Measurements from ENCODE around the gene PDHA2.
"Not testable (repeated sequence)": the region's sequence is repeated elsewhere in the genome, so short reads cannot be mapped to it uniquely, and the experiment has no call there.

Gene PDHA2

GRCh38 chr4:95839891-95840290 lies at the start of gene PDHA2:
PDHA2 (plus strand) TSS chr4:95840093; CDS start chr4:95840151, 58 bp downstream.
- TF ChIP-seq ZNF274 (IDR thresholded peaks at IDR 0.05; ENCODE audit: low read depth, low read length): no peak
- H3K4me3 ChIP-seq (ENCODE audit: low read length): no peak within 1 kb of the TSS

GRCh38 chr4:95798003-95798402 lies 41.9 kb upstream of the PDHA2 start:
- H3K4me3 ChIP-seq (ENCODE audit: low read length): no peak overlapping the region
- TF ChIP-seq ZNF274 (IDR thresholded peaks at IDR 0.05; ENCODE audit: low read depth, low read length): no peak

DNA sequence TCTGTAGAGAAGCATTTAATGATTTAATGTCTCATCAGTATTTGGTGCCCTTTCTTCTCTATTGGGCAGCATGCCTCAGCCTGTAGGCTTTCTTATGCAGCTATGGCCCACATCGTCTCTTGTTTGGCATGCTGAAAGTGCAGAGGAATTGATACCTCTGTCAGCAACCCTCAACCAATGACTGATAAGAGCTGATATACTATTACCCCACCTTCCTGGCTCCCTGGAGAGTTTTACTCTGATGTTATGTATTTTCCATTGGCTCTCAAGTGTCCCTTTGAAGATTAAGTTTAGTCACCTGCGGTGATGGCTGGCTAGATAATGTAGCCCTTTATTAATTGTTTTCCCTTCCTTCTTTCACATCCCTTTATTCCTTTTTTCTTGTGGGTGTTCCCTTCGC lies 41.2 kb upstream of the PDHA2 start:
- TF ChIP-seq ZNF274 (IDR thresholded peaks at IDR 0.05; ENCODE audit: low read depth, low read length): no peak
- H3K4me3 ChIP-seq (ENCODE audit: low read length): no peak overlapping the region

GRCh38 chr4:95821867-95822266 lies 18.0 kb upstream of the PDHA2 start:
- TF ChIP-seq ZNF274 (IDR thresholded peaks at IDR 0.05; ENCODE audit: low read depth, low read length): no peak
- no peak overlapping the region for H3K4me3 ChIP-seq (ENCODE audit: low read length)

DNA sequence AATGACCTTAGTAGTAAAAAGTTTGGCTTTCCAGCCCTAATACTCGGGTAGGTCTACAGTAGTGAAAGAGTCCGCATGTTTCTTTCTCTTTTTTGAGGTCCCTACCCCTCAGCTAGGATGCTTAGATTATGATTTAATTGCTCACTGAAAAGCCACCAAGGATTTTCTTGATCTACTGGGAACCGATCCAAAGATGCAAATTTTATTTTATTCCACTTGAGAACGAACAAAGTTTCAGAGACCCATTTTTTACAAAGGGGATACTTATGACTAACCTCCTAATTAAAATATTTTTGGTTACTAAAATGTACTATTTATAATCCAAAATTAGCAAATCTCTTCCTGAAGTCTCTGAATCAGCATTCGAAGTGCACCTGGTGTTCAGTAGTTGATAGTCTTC lies 14.3 kb upstream of the PDHA2 start:
- TF ChIP-seq ZNF274 (IDR thresholded peaks at IDR 0.05; ENCODE audit: low read depth, low read length): no peak
- no peak overlapping the region for H3K4me3 ChIP-seq (ENCODE audit: low read length)

- TF ChIP-seq ZNF274 (IDR thresholded peaks at IDR 0.05; ENCODE audit: low read depth, low read length): no peak
- H3K4me3 ChIP-seq (ENCODE audit: low read length): no peak overlapping the region
Measured at GRCh38 chr4:95830651-95831050, 9.2 kb upstream of the PDHA2 start.

GRCh38 chr4:95831166-95831565 lies 8.7 kb upstream of the PDHA2 start:
- no peak overlapping the region for H3K4me3 ChIP-seq (ENCODE audit: low read length)
- TF ChIP-seq ZNF274 (IDR thresholded peaks at IDR 0.05; ENCODE audit: low read depth, low read length): no peak

DNA sequence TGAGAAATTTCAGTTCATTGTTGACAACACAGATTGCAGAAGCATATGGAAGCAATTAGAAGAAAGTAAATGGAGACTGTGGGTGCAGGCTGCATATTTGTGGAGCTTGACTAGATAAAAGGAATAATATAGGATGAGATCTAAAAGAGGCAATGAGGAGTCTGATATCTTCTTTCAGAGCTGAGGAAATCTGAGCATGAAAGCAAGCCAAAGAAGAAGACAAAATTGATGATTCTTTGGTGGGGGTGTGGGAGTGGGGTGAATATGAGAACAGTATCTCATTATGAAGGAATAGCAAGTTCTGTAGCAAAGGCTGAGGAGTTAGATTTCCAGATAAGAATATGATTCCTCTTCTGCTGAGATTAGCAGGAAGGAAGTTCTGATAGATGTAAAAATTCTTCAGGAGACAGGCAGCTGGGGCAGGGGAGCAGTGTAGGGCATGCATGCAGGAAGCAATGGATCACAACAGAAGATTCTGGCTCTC lies 6.1 kb upstream of the PDHA2 start:
- TF ChIP-seq ZNF274 (IDR thresholded peaks at IDR 0.05; ENCODE audit: low read depth, low read length): no peak
- no peak overlapping the region for H3K4me3 ChIP-seq (ENCODE audit: low read length)

DNA sequence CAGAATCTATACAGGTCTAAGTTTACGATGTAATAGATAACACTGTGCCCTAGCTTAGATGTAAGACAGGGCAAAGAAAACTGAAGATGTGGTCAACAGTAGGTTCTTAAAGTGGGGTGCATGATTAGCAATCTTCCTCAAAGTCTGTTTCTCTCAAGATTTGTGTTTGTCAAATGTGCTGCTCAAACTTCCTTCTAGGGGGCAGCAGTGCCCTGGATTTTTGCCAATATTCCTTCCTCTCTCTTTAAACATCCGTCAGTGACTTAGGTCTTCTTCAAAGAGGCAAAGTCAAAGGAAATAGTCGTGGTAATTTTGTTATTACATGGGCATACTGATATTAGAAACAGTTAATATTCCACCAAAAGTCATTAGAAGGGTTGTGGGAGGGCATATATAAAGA lies 4.2 kb upstream of the PDHA2 start:
- no peak overlapping the region for H3K4me3 ChIP-seq (ENCODE audit: low read length)

DNA sequence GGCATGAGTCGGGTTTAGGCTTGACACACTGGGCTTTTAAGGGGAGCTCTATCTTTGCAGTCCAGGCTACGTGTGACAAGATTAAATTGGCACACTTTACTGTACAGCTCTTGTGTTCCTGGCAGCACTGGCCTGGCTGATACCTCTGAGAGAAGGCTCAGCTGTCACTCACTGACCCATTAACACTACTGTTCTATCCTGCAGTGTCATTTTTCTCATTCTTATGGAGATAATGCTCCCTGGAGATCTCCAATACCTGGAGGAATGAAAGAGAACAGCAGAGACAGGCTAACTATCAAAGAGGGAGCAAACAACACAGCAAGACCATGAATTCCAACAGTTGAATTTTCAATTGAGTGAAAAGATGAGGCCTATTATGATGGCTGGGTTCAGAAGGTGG lies 1.7 kb upstream of the PDHA2 start:
- no peak overlapping the region for H3K4me3 ChIP-seq (ENCODE audit: low read length)
- TF ChIP-seq ZNF274 (IDR thresholded peaks at IDR 0.05; ENCODE audit: low read depth, low read length): no peak

More for the DNA sequence above, 4.2 kb upstream of the PDHA2 start:
- TF ChIP-seq ZNF274 (IDR thresholded peaks at IDR 0.05; ENCODE audit: low read depth, low read length): no peak

DNA sequence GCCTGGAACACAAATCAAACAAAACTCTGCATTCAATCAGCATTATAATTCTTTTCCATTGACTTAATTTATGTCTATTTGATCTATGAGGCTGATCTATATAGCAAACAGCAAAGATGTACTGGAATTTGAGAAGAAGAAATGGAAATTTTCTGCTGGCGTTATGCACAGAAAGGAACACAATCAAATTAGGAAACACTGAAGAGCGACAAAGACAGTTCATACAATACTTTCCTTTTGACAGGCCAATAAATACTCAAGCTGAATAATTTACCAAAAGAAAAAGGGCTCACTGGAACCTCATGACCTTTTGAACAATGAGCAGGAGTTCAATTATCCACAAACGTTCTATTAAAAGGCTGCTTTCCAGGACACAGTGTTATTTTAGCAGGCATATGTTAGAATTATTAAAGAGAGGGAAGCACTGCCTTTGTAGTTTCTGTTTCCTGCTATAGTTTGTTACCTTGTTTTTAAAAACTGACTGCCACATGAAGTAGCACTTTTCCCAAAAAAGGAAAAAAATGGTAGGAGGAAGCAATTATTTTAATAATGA lies 8.1 kb downstream of the PDHA2 start:
- no peak overlapping the region for H3K4me3 ChIP-seq (ENCODE audit: low read length)
- no peak for TF ChIP-seq ZNF274 (IDR thresholded peaks at IDR 0.05; ENCODE audit: low read depth, low read length)

- no peak overlapping the region for H3K4me3 ChIP-seq (ENCODE audit: low read length)
- TF ChIP-seq ZNF274 (IDR thresholded peaks at IDR 0.05; ENCODE audit: low read depth, low read length): no peak
Measured at GRCh38 chr4:95850161-95850560, 10.3 kb downstream of the PDHA2 start.

DNA sequence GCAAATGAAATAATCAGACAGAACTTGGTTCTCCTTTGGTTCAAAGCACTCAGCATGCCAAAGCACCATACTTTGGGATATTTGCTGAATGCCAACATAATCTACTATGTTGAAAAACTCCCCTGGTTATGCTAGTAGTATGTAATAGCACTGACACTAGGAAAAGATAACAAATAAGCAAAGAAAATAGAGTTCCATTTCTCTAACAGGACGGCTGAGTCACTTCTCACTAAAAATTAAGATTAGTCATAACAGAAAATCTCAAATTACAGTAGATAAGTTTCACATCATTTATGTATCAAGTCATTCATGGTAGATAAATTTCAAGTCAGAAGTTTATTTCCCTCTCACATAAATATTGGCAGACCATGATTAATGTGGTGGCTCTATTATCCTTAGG lies 17.9 kb downstream of the PDHA2 start:
- TF ChIP-seq ZNF274 (IDR thresholded peaks at IDR 0.05; ENCODE audit: low read depth, low read length): no peak
- H3K4me3 ChIP-seq (ENCODE audit: low read length): no peak overlapping the region

DNA sequence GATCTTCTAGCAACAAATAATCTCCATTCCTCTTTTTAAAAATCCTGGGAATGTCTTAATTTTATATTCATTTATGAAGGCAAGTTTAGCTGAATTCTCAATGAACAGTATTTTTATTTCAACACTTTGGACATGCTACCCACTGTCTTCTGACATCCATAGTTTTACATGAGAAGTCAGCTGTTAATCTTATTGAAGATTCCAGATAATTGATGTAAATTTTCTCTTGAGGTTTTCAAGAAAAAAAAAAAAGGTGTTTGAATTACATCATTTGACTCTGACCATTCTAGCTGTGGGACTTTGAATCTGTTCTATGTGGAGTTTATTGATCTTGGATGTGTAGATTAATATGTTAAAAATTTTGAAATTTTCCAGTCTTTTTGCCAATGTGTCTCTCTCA lies 28.0 kb downstream of the PDHA2 start:
- H3K4me3 ChIP-seq (ENCODE audit: low read length): no peak overlapping the region
- TF ChIP-seq ZNF274 (IDR thresholded peaks at IDR 0.05; ENCODE audit: low read depth, low read length): no peak

DNA sequence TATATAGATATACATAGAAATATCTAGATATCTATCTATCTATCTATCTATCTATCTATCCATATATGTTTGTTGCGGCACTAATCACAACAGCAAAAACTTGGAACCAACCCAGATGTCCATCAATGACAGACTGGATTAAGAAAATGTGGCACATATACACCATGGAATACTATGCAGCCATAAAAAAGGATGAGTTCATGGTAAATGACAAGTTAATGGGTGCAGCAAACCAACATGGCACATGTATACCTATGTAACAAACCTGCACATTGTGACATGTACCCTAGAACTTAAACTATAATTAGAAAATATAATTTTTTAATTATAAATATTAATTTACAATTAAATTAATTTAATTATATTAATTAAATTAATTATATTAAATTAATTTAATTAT lies 29.5 kb downstream of the PDHA2 start:
- H3K4me3 ChIP-seq (ENCODE audit: low read length): not testable (repeated sequence)

- no peak overlapping the region for H3K4me3 ChIP-seq (ENCODE audit: low read length)
- no peak for TF ChIP-seq ZNF274 (IDR thresholded peaks at IDR 0.05; ENCODE audit: low read depth, low read length)
Measured at GRCh38 chr4:95869961-95870500, 30.1 kb downstream of the PDHA2 start.
